OCI-M1 (cell line): ENCODE measurements around the gene TAF3.

Source experiments
- DNase-seq: peaks from one replicate; lab custom pipeline; 2025; lab: John Stamatoyannopoulos, UW

The TAF3 gene

DNA sequence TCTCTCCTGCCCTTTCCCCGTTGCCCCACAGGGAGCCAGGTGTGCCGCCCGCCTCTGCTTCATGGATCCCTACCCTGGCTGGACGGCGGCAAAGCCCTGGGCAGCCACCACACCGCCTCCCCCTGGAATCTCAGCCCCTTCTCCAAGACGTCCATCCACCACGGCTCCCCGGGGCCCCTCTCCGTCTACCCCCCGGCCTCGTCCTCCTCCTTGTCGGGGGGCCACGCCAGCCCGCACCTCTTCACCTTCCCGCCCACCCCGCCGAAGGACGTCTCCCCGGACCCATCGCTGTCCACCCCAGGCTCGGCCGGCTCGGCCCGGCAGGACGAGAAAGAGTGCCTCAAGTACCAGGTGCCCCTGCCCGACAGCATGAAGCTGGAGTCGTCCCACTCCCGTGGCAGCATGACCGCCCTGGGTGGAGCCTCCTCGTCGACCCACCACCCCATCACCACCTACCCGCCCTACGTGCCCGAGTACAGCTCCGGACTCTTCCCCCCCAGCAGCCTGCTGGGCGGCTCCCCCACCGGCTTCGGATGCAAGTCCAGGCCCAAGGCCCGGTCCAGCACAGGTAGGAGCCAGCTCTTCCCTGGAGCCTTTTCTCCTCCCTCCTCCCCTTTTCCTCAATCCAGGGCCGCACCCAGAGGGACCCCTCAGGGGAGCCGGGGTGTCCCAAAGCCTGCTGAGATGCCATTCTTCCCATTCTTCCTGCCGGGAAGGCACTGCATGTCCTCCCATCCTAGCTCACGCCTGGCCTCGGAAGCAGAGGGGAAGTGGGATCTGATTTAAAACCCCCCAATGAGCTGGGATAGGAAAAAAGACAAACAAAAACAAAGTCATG is 240.2 kb downstream of the TAF3 start:
- DNase-seq = no peak

DNA sequence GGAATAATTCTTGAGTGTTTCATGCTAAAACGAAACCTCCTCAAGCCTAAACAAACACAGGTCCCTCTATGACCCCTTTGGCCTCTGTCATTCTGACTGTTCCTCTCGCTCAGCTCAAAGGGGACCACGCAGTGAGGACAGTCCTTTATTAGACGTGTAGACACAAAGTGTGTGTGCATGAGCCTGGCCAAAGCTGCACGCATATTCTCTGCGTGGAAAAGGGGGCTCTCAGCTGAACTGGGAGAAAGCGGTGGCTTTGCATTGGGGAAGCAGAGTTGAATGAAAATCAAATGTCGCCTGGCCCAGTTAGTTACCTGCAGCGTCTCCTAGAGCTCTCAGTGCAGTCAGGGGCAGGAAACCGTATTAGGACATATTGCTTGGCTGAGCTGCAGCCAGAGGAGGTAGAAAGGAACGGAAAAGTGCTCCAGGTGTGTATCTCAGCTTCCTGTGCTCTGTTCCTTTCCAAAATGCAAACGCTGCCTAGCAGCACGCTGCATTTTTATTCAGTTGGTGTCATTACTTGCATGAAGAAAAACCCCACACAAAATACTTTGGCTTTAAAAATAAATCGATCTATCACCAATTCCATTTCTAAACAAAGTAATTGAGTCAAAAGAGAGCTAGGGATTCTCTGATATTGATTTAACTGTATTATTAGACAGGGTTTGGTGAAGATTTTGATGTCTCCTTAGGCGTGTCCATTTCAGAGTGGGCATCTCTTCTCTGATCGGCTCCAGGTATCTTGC is 241.1 kb downstream of the TAF3 start:
- DNase-seq = no peak

DNA sequence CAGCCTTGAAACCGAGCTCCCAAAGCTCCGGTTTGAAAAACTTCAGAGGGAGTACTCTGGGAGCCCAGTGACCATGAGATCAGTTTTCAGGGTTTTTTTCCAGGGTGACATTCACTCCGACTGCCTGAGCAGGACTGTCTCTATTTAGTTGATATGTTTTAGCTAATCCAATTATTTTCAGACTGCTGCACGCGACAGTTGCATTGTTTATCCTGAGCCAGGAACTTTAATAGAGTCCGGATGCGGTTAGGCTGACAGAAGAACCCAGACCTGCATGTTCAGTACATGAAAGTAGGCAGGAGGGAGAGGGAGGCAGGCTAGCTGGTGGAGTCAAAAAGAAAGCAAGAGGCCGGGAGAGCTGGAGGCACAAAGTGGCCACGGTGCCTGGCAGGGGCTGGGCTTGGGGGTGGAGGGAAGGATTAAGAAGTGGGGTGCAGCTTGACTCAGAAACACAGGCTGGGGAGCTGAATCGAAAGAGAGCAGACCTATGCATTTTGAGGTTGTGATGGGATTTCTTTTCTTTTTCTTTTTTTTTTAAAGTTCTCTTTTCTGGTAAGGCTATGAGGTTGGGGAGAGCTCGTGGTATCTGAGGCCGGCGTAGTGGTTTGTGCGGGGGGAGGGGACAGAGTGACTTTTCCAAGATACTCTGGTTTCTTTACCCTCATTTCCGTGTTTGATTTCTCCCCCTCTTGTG is 241.9 kb downstream of the TAF3 start:
- DNase-seq = peak; percentile 69

DNA sequence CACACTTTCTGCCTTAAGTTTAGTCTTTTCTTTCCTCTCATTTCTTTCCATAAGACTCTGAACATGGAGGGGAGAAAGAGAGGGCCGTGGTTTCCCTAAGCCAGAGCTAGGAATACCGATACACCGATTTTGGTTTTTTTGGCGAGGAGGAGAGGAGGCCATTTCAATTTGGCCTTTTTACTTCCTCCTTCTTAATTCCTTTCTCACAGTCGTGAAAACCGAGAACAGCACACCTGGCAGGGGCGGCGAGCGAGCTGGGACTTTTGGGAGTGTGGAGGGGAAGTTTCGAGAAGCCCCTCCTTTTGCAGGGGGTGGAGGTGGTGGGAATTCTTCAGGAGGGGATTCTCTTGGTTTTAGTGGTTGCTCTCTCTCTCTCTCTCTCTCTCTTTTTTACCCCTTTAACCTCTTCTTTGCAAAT is 242.4 kb downstream of the TAF3 start:
- DNase-seq = no peak

DNA sequence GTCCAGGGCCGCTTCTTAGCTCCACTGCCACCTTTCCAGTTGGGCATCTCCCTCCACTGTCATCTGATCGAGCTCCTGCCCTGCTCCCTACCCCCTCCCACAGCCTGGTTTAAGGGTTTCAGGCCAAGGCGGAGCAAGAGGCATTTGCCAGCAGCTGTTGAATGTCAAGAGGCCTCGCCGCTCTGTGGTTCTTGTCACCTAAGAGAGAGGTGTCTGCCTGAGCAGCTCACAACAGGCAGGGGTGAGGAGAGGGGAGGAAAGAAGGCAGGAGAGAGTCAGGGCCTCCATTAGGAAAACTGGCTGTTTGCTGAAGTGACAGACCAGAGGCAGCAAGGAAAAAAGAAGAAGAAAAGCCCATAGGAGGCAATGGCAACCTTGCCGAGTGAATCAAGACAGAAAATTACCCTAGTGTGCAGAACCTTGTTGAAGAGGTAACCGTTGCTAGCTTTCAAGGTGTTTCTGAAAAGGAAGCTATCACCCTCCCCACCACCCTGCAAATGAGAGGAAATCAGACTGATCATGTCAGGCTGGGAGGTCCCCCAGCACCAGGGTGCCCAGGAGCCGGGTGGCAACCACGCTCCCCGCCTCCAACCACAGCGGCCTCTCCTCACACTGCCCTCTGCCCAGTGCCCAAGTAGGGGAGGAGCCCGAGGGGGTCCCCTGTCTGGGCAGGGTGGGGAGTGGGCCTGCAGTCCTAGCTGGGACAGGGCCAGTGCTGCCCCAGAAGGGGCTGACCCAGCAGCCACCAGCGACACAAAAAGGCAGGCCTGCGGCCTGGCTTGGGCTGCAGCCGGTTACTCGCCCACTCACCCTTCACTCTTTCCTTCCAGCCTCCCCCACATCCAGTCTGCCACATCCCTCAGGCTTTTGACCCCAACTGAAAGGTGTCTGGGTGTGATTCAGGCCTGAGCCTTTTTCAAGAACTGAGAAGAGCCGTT is 243.2 kb downstream of the TAF3 start:
- no peak for DNase-seq

DNA sequence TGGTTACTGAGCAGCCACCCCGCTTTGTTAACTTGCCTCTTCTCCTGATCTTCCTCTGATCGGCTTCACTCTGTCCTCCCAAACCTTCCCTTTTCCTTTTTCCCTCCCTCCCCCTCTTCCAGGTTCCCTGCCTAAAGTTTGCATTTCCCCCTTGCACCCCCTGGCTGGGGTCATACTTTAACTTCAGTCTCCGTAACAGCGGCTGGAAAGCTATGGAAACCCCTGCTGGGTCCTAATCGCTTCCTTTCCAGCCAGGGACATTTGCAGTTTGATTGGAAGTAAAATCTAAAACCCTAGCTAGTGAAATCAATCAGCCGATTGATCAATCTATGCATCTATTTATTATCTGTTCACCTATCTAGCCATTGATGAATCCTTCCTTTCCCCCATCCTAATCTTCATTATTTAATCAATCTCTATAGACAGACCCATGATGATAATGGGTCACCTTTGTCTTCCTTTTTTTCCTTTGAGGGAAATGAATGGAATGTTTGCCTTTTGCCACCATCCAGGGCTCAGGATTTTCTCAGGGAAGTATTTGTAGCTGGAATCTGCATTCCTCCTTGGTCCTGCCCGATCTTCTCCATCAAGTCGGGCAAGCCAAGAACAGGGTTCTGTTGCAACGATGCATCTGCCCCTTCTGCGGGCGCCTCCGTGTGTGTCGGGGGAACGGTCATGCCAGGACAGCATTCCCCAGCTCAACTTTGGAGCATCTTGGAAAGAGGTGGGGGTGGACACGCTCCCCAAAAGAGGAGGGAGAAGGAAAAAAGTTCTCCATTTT is 245.0 kb downstream of the TAF3 start:
- no peak for DNase-seq

DNA sequence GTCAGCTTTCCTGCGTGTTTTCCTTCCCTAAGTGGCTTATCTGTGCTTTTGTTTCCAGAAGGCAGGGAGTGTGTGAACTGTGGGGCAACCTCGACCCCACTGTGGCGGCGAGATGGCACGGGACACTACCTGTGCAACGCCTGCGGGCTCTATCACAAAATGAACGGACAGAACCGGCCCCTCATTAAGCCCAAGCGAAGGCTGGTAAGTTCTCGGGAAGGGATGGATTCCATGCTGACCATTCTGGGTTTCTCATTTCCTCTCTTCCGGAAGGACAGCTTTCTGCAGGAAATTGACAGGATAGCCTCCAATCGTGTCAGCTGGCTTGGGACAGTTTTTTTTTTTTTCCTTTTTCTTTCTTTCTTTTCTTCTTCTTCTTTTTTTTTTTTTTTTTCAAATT is 245.6 kb downstream of the TAF3 start:
- no peak for DNase-seq

DNA sequence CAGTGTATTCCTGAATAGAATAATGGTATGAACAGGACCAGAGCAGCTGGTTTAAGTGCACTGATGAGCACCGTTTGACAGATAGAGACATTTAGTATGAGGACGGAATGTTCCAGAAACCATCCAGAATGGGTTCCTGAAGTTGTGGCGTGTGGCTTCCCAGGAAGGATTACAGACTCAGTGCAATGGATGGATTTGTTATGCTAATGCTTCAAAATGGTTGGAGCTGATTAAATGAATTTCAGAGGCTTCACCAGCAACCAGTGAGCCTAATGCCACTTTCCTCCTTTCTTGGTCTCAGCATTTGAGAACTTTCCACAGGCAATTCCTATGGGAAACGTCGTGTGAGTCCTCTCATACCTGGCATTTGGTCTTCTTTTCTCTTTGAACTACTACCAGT is 246.1 kb downstream of the TAF3 start:
- DNase-seq = no peak

DNA sequence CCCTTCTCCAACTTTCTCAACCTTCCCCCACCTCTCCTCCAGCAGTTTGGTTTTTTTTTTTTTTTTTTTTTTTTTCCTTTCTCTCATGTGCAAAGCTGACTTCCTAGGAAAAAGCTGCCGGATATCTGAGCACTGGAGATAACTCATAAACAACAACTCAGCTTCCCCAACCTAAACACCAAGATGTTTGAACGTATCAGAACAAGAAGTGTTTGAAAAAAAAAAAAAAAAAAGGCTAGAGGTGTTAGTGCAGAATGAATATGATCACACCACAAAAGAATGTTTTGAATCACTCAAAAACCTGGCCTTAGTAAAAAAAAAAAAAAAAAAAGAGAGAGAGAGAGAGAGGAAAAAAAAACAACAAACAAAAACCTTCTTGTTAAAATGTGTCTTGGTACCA is 247.3 kb downstream of the TAF3 start:
- DNase-seq = no peak

DNA sequence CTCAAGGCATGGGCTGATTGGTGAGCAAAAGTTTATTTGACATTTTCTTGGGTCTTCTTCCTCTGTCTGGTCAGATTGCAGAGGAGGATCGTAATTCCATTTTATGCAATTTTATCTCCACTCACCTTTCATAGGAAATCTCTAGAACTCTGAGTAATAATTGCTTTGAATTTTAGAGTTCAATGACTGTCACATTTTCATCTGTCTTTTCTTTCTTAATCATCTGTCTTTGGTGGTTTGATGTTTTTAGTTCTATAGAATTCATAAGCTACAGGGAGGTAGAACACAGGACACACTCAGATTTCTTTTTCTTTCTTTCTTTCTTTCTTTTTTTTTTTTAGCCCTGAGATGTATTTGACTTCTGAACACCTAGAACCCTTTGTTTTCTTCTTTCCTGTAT is 247.8 kb downstream of the TAF3 start:
- no peak for DNase-seq
